PC-3 (cell line): Measurements from ENCODE around the gene CLRN3.

Source experiments
- CTCF ChIP-seq: fragments of 300-600 bp; sonication (generic); conservative IDR thresholded peaks from 2 replicates; pipeline ENCODE4 v1.5.1; 2017; ENCODE audit warnings: antibody characterized with exemption, low read depth, mild to moderate bottlenecking, low read length
- EZH2phosphoT487 ChIP-seq: fragments of 300-600 bp; sonication (generic); IDR thresholded peaks from 2 replicates; pipeline ENCODE4 v1.6.1; 2018; ENCODE audit warnings: mild to moderate bottlenecking, antibody characterized with exemption, low read length, borderline replicate concordance

- TF ChIP-seq EZH2phosphoT487 (no peak), CTCF (no peak)
Measured at GRCh38 chr10:127922675-127923366, 30.1 kb upstream of the CLRN3 start.
